ENCODE results near the gene KLRF1. TPM values are rescaled to one million over a fixed set of nuclear protein-coding genes. Genes with fewer than 3 reads are reported as not detected.

The KLRF1 gene
- total RNA-seq, 4 donors from 2014 or later: not detected

- Histone ChIP-seq H3K27ac (no peak overlapping the region), H3K4me3 (no peak overlapping the region), H3K27me3 (no peaks in the 10 kb centered on the region), H3K9me3 (no peaks in the 10 kb centered on the region), H3K4me1 (no peaks in the 10 kb centered on the region), H3K36me3 (no peaks in the 10 kb centered on the region)
- intact Hi-C loops (cut with DNase I; ENCODE audit: low total_unique reads): no loop called here
- DNase-seq: no peak
- TF ChIP-seq, protein P1, sequence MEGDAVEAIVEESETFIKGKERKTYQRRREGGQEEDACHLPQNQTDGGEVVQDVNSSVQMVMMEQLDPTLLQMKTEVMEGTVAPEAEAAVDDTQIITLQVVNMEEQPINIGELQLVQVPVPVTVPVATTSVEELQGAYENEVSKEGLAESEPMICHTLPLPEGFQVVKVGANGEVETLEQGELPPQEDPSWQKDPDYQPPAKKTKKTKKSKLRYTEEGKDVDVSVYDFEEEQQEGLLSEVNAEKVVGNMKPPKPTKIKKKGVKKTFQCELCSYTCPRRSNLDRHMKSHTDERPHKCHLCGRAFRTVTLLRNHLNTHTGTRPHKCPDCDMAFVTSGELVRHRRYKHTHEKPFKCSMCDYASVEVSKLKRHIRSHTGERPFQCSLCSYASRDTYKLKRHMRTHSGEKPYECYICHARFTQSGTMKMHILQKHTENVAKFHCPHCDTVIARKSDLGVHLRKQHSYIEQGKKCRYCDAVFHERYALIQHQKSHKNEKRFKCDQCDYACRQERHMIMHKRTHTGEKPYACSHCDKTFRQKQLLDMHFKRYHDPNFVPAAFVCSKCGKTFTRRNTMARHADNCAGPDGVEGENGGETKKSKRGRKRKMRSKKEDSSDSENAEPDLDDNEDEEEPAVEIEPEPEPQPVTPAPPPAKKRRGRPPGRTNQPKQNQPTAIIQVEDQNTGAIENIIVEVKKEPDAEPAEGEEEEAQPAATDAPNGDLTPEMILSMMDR (IDR thresholded peaks at IDR 0.05 in 4 of 5, conservative IDR thresholded peaks at IDR 0.05 in 1 of 5): no peak
- no peak for TF ChIP-seq POLR2A (IDR thresholded peaks at IDR 0.05)
- no peak for ATAC-seq
- in situ Hi-C loops (cut with MboI; ENCODE audit: low sequenced_read_pairs in 4 of 4): no loop called here
Measured at GRCh38 chr12:9829483-9829882, 2.2 kb downstream of the KLRF1 start.

- Histone ChIP-seq H3K4me1 (no peaks in the 10 kb centered on the region), H3K4me3 (no peak overlapping the region), H3K36me3 (no peaks in the 10 kb centered on the region), H3K27me3 (no peaks in the 10 kb centered on the region), H3K9me3 (no peaks in the 10 kb centered on the region), H3K27ac (no peak overlapping the region)
- intact Hi-C loops (cut with DNase I; ENCODE audit: low total_unique reads): no loop called here
- DNase-seq (no peak), ATAC-seq (no peak)
- in situ Hi-C loops (cut with MboI; ENCODE audit: low sequenced_read_pairs in 4 of 4): no loop called here
- TF ChIP-seq, protein P1 (IDR thresholded peaks at IDR 0.05 in 4 of 5, conservative IDR thresholded peaks at IDR 0.05 in 1 of 5): no peak
Measured at GRCh38 chr12:9829982-9830381, 2.7 kb downstream of the KLRF1 start.

- TF ChIP-seq, protein P1 (IDR thresholded peaks at IDR 0.05 in 4 of 5, conservative IDR thresholded peaks at IDR 0.05 in 1 of 5): no peak
- TF ChIP-seq POLR2A (IDR thresholded peaks at IDR 0.05): no peak
- DNase-seq: no peak
- Histone ChIP-seq H3K27me3 (no peaks in the 10 kb centered on the region), H3K27ac (no peak overlapping the region), H3K4me1 (no peaks in the 10 kb centered on the region), H3K4me3 (no peak overlapping the region), H3K36me3 (no peaks in the 10 kb centered on the region), H3K9me3 (no peaks in the 10 kb centered on the region)
- in situ Hi-C loops (cut with MboI; ENCODE audit: low sequenced_read_pairs in 4 of 4) (no loop called here), intact Hi-C loops (cut with DNase I; ENCODE audit: low total_unique reads) (no loop called here)
- no peak for ATAC-seq
Measured at GRCh38 chr12:9831720-9832119, 4.4 kb downstream of the KLRF1 start.

- Histone ChIP-seq H3K36me3 (no peaks in the 10 kb centered on the region), H3K9me3 (no peaks in the 10 kb centered on the region), H3K4me3 (no peak overlapping the region), H3K27ac (no peak overlapping the region), H3K4me1 (no peaks in the 10 kb centered on the region), H3K27me3 (no peaks in the 10 kb centered on the region)
- no peak for TF ChIP-seq POLR2A (IDR thresholded peaks at IDR 0.05)
- TF ChIP-seq, protein P1 (IDR thresholded peaks at IDR 0.05 in 4 of 5, conservative IDR thresholded peaks at IDR 0.05 in 1 of 5): no peak
- intact Hi-C loops (cut with DNase I; ENCODE audit: low total_unique reads): no loop called here
- in situ Hi-C loops (cut with MboI; ENCODE audit: low sequenced_read_pairs in 4 of 4): no loop called here
- DNase-seq (no peak), ATAC-seq (no peak)
Measured at GRCh38 chr12:9843407-9843806, 16.1 kb downstream of the KLRF1 start.

GRCh38 chr12:9848899-9849298 lies 21.6 kb downstream of the KLRF1 start:
- H3K36me3 ChIP-seq: peaks cover 0 to 9% of the 10 kb centered on the region in 2 donors
- TF ChIP-seq, protein P1 (IDR thresholded peaks at IDR 0.05 in 4 of 5, conservative IDR thresholded peaks at IDR 0.05 in 1 of 5): no peak
- TF ChIP-seq POLR2A (IDR thresholded peaks at IDR 0.05): no peak
- no peaks in the 10 kb centered on the region for H3K9me3 ChIP-seq
- no peak overlapping the region for H3K4me3 ChIP-seq
- intact Hi-C loops (cut with DNase I; ENCODE audit: low total_unique reads): no loop called here
- in situ Hi-C loops (cut with MboI; ENCODE audit: low sequenced_read_pairs in 4 of 4): no loop called here
- no peak overlapping the region for H3K27ac ChIP-seq
- no peak for ATAC-seq
- DNase-seq: no peak
- H3K4me1 ChIP-seq: no peaks in the 10 kb centered on the region
- H3K27me3 ChIP-seq: no peaks in the 10 kb centered on the region
